ENCODE measurements around the gene MPV17L2.

MPV17L2 gene

DNA sequence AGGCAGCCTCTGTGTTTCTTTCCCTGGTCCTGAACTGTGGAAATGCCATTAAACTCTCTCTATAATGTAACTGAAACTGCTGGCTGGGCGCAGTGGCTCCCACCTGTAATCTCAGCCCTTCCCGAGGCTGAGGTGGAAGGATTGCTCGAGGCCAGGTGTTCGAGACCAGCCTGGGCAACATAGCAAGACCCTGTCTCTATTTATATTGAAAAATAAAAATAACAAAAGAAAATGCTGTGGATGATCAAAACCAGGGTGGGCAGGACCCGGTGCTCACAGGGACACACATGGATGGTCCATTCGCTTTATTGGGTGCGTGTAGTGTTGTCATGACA, 3.5 kb downstream of the MPV17L2 start:
- no peak overlapping the region for H3K4me3 ChIP-seq (ENCODE audit: low read length)
- TF ChIP-seq, protein P1, sequence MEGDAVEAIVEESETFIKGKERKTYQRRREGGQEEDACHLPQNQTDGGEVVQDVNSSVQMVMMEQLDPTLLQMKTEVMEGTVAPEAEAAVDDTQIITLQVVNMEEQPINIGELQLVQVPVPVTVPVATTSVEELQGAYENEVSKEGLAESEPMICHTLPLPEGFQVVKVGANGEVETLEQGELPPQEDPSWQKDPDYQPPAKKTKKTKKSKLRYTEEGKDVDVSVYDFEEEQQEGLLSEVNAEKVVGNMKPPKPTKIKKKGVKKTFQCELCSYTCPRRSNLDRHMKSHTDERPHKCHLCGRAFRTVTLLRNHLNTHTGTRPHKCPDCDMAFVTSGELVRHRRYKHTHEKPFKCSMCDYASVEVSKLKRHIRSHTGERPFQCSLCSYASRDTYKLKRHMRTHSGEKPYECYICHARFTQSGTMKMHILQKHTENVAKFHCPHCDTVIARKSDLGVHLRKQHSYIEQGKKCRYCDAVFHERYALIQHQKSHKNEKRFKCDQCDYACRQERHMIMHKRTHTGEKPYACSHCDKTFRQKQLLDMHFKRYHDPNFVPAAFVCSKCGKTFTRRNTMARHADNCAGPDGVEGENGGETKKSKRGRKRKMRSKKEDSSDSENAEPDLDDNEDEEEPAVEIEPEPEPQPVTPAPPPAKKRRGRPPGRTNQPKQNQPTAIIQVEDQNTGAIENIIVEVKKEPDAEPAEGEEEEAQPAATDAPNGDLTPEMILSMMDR (IDR thresholded peaks at IDR 0.05; ENCODE audit: low read depth, low read length, poor library complexity, severe bottlenecking) = no peak
- no peak for TF ChIP-seq EZH2phosphoT487 (IDR thresholded peaks at IDR 0.05; ENCODE audit: borderline replicate concordance, low read length)
- H3K4me2 ChIP-seq (ENCODE audit: low read length) = no peak overlapping the region
- peaks cover 17% of the 10 kb centered on the region for H3K79me2 ChIP-seq (ENCODE audit: control insufficient read depth, low read length)
- H3F3A ChIP-seq (ENCODE audit: control insufficient read depth, insufficient read depth) = peaks cover 23% of the 10 kb centered on the region
- H3K27ac ChIP-seq (ENCODE audit: low read depth, low read length) = no peak overlapping the region
- H3K36me3 ChIP-seq (ENCODE audit: control insufficient read depth, low read length) = peaks cover 45% of the 10 kb centered on the region
- H3K9me2 ChIP-seq (replicated peaks; ENCODE audit: control insufficient read depth, low read length) = no peaks in the 10 kb centered on the region
- H3K9me3 ChIP-seq (ENCODE audit: control insufficient read depth, insufficient read depth, low read length) = no peaks in the 10 kb centered on the region
- peaks cover 26% of the 10 kb centered on the region for H3K4me1 ChIP-seq (ENCODE audit: control insufficient read depth, low read length)
- no peaks in the 10 kb centered on the region; the same call in 1 of the 2 replicates for H4K20me1 ChIP-seq (ENCODE audit: control insufficient read depth, insufficient read depth, low read depth, low read length)
- H3K27me3 ChIP-seq (ENCODE audit: control insufficient read depth, low read length) = no peaks in the 10 kb centered on the region

DNA sequence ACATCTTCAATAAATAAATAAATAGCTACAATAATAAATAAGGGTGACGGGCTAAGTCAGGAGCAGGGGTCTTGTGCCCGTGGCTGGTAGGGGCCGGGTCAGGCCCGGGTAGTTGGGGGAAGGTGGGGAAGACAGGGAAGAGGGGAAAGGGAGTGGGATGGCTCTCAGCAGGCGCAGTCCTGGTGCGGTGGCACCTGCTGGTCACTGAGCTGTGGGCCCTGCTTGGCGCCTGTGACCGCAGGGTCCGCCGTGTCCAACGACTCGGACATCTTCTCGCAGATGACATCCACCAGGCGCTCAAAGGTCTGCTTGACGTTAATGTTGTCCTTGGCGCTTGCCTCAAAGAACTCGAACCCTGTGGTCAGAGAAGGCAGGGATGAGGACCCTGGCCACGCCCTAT, 4.3 kb downstream of the MPV17L2 start:
- no peak for TF ChIP-seq EZH2phosphoT487 (IDR thresholded peaks at IDR 0.05; ENCODE audit: borderline replicate concordance, low read length)
- TF ChIP-seq, protein P1 (IDR thresholded peaks at IDR 0.05; ENCODE audit: low read depth, low read length, poor library complexity, severe bottlenecking) = no peak
- Histone ChIP-seq H3K36me3 (ENCODE audit: control insufficient read depth, low read length) (peaks cover 53% of the 10 kb centered on the region), H3K79me2 (ENCODE audit: control insufficient read depth, low read length) (peaks cover 26% of the 10 kb centered on the region), H3K4me1 (ENCODE audit: control insufficient read depth, low read length) (peaks cover 23% of the 10 kb centered on the region), H3F3A (ENCODE audit: control insufficient read depth, insufficient read depth) (peaks cover 19% of the 10 kb centered on the region), H3K4me3 (ENCODE audit: low read length) (no peak overlapping the region), H3K9me3 (ENCODE audit: control insufficient read depth, insufficient read depth, low read length) (no peaks in the 10 kb centered on the region), H4K20me1 (ENCODE audit: control insufficient read depth, insufficient read depth, low read depth, low read length) (no peaks in the 10 kb centered on the region; the same call in 1 of the 2 replicates), H3K27me3 (ENCODE audit: control insufficient read depth, low read length) (no peaks in the 10 kb centered on the region), H3K27ac (ENCODE audit: low read depth, low read length) (no peak overlapping the region), H3K9me2 (replicated peaks; ENCODE audit: control insufficient read depth, low read length) (no peaks in the 10 kb centered on the region), H3K4me2 (ENCODE audit: low read length) (no peak overlapping the region)

DNA sequence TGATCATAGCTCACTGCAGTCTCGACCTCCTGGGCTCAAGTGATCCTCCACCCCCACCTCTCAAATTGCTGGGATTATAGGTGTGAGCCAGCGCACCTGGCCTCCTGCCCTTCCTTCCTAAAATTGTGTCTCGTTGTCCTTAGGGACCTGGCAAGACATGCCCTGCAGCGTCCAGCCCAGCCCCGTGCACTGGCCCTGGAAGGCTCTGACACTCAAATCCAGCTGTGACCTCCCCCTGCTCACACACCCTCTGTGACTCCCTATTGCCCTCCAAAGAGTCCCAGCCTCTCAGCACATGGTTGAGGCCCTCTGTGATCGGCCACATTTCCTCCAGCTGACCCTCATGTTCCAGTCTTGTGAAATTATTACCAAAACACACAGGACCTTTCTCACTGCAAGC, 4.9 kb downstream of the MPV17L2 start:
- Histone ChIP-seq H3K79me2 (ENCODE audit: control insufficient read depth, low read length) (peaks cover 32% of the 10 kb centered on the region), H3K27me3 (ENCODE audit: control insufficient read depth, low read length) (no peaks in the 10 kb centered on the region), H3K36me3 (ENCODE audit: control insufficient read depth, low read length) (peaks cover 57% of the 10 kb centered on the region), H3F3A (ENCODE audit: control insufficient read depth, insufficient read depth) (peaks cover 17% of the 10 kb centered on the region), H3K4me3 (ENCODE audit: low read length) (no peak overlapping the region), H3K4me2 (ENCODE audit: low read length) (no peak overlapping the region), H3K9me3 (ENCODE audit: control insufficient read depth, insufficient read depth, low read length) (no peaks in the 10 kb centered on the region), H3K27ac (ENCODE audit: low read depth, low read length) (no peak overlapping the region), H3K4me1 (ENCODE audit: control insufficient read depth, low read length) (peaks cover 27% of the 10 kb centered on the region), H4K20me1 (ENCODE audit: control insufficient read depth, insufficient read depth, low read depth, low read length) (no peaks in the 10 kb centered on the region; the same call in 1 of the 2 replicates), H3K9me2 (replicated peaks; ENCODE audit: control insufficient read depth, low read length) (no peaks in the 10 kb centered on the region)
- TF ChIP-seq, protein P1 (IDR thresholded peaks at IDR 0.05; ENCODE audit: low read depth, low read length, poor library complexity, severe bottlenecking) = no peak
- TF ChIP-seq EZH2phosphoT487 (IDR thresholded peaks at IDR 0.05; ENCODE audit: borderline replicate concordance, low read length) = no peak
